KMS-11 (cell line): ENCODE data around the gene RASA3.

ENCODE experiments used
- H2AFZ ChIP-seq: fragments of 200-600 bp; sonication (generic); 2 replicates; pipeline ENCODE4 v1.6.1; 2016; ENCODE audit warnings: antibody characterized with exemption, mixed run types, low read depth
- H3K27ac ChIP-seq: fragments of 200-600 bp; sonication (generic); 2 replicates; pipeline ENCODE4 v1.6.1; 2016; ENCODE audit warnings: mild to moderate bottlenecking, mixed run types
- H3K27me3 ChIP-seq: fragments of 200-600 bp; sonication (generic); 2 replicates; pipeline ENCODE4 v1.6.1; 2017; ENCODE audit warnings: mild to moderate bottlenecking, low read depth, mixed run types, moderate library complexity; ENCODE audit not compliant: insufficient read depth
- H3K36me3 ChIP-seq: fragments of 200-600 bp; sonication (generic); 2 replicates; pipeline ENCODE4 v1.6.1; 2017; ENCODE audit warnings: mild to moderate bottlenecking, mixed run types; ENCODE audit not compliant: insufficient read depth
- H3K4me1 ChIP-seq: fragments of 200-600 bp; sonication (generic); 2 replicates; pipeline ENCODE4 v1.6.1; 2016; ENCODE audit warnings: mild to moderate bottlenecking, low read depth, mixed run types; ENCODE audit not compliant: poor library complexity, severe bottlenecking
- H3K4me2 ChIP-seq: fragments of 200-600 bp; sonication (generic); 2 replicates; pipeline ENCODE4 v1.7.0; 2016; ENCODE audit warnings: mild to moderate bottlenecking, mixed run types
- H3K4me3 ChIP-seq: fragments of 200-600 bp; sonication (generic); IDR thresholded peaks from 2 replicates; pipeline ENCODE4 v1.6.1; 2017; ENCODE audit warnings: low read depth, low read length, mixed read lengths; ENCODE audit not compliant: insufficient read depth
- H3K79me2 ChIP-seq: fragments of 200-600 bp; sonication (generic); 2 replicates; pipeline ENCODE4 v1.6.1; 2016; ENCODE audit warnings: low read depth, mixed run types; ENCODE audit not compliant: insufficient read depth
- H3K9ac ChIP-seq: fragments of 200-600 bp; sonication (generic); 2 replicates; pipeline ENCODE4 v1.6.1; 2016; ENCODE audit warnings: mild to moderate bottlenecking, mixed run types
- H4K20me1 ChIP-seq: fragments of 200-600 bp; sonication (generic); 2 replicates; pipeline ENCODE4 v1.6.1; 2016; ENCODE audit warnings: mild to moderate bottlenecking, mixed run types; ENCODE audit not compliant: insufficient read depth
- CTCF ChIP-seq: fragments of 200-600 bp; sonication (generic); conservative IDR thresholded peaks from 2 replicates; pipeline ENCODE4 v1.6.1; 2017; ENCODE audit warnings: low read depth, mild to moderate bottlenecking, antibody characterized with exemption, low read length, moderate library complexity, mixed read lengths

The RASA3 gene

GRCh38 chr13:113996912-113997745 is 135.3 kb downstream of the RASA3 start:
- TF ChIP-seq CTCF, result no peak
- Histone ChIP-seq H3K27ac (no peak overlapping the region), H3K27me3 (no peaks in the 10 kb centered on the region), H3K79me2 (no peaks in the 10 kb centered on the region), H3K36me3 (no peaks in the 10 kb centered on the region), H3K4me2 (no peak overlapping the region), H3K4me1 (no peaks in the 10 kb centered on the region), H3K9ac (no peak overlapping the region), H4K20me1 (no peaks in the 10 kb centered on the region), H3K4me3 (no peak overlapping the region), H2AFZ (no peak overlapping the region)

- H4K20me1 ChIP-seq, result no peaks in the 10 kb centered on the region
- no peak overlapping the region for H3K9ac ChIP-seq
- no peak overlapping the region for H3K4me3 ChIP-seq
- no peak overlapping the region for H2AFZ ChIP-seq
- H3K27me3 ChIP-seq, result no peaks in the 10 kb centered on the region
- no peaks in the 10 kb centered on the region for H3K4me1 ChIP-seq
- no peak overlapping the region for H3K27ac ChIP-seq
- no peak for TF ChIP-seq CTCF
- H3K79me2 ChIP-seq, result no peaks in the 10 kb centered on the region
- no peaks in the 10 kb centered on the region for H3K36me3 ChIP-seq
- H3K4me2 ChIP-seq, result no peak overlapping the region
Observed at GRCh38 chr13:113996081-113996911, 136.1 kb downstream of the RASA3 start.

- TF ChIP-seq CTCF, result no peak
- H3K79me2 ChIP-seq, result no peaks in the 10 kb centered on the region
Observed at GRCh38 chr13:113995051-113995601, 137.3 kb downstream of the RASA3 start.

GRCh38 chr13:113992276-113993005 is 140.0 kb downstream of the RASA3 start:
- Histone ChIP-seq H3K27ac (no peak overlapping the region), H3K27me3 (no peaks in the 10 kb centered on the region), H3K4me2 (no peak overlapping the region), H3K79me2 (no peaks in the 10 kb centered on the region), H2AFZ (no peak overlapping the region), H3K36me3 (no peaks in the 10 kb centered on the region), H3K4me1 (no peaks in the 10 kb centered on the region), H3K4me3 (no peak overlapping the region), H3K9ac (no peak overlapping the region), H4K20me1 (no peaks in the 10 kb centered on the region)
- TF ChIP-seq CTCF, result no peak

More at GRCh38 chr13:113995051-113995601, 137.3 kb downstream of the RASA3 start:
- Histone ChIP-seq H3K9ac (no peak overlapping the region), H3K27me3 (no peaks in the 10 kb centered on the region), H3K27ac (no peak overlapping the region), H2AFZ (no peak overlapping the region), H3K4me2 (no peak overlapping the region), H4K20me1 (no peaks in the 10 kb centered on the region), H3K4me1 (no peaks in the 10 kb centered on the region), H3K4me3 (no peak overlapping the region), H3K36me3 (no peaks in the 10 kb centered on the region)
